Measurements from ENCODE around the gene SEZ6.

SEZ6 gene

GRCh38 chr17:29002811-29003210 lies 3.0 kb downstream of the SEZ6 start:
- no peak for FAIRE-seq

DNA sequence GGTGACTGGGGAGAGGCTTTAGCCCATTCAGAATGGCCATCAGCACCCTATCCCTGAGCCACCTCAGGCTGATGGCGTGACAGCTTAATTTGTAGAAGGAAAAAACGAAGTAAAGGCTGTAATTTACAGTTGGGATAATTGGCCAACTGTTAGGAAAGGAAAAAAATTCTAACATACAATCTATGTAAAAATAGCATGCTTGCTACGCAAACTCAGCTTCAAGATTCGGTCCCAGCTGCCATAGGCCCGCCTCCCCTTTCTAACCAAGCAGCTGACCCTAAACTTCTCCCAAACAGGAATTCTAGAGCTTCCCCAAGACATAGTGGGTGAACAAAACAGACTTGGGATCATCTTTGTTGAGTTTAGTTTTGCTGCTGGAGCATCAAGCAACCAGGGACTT lies 4.9 kb downstream of the SEZ6 start:
- no peak for FAIRE-seq

DNA sequence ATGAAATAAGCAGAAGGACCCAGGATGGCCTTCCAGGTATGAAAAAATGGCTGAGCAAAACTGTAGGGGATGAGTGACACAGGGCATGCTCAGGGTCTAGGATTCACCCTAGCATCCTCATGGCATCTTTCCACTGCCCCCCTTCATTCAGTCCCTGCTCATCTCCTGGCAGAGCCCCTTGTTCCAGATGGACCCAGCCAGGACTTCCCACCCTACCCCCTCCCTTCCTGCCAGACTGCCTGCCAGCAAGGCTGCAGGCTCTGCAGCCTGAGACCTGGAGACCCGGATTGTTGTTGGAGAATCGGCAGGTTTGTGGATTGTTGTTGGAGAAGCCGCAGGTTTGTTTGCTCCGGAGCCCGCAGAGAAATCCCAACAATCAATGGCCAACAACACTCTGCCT lies 6.6 kb downstream of the SEZ6 start:
- FAIRE-seq = no peak

GRCh38 chr17:28997806-28998205 lies 8.0 kb downstream of the SEZ6 start:
- FAIRE-seq = no peak

GRCh38 chr17:28996554-28997096 lies 9.2 kb downstream of the SEZ6 start:
- no peak for FAIRE-seq

- FAIRE-seq = no peak
Measured at GRCh38 chr17:28993645-28994426, 12.0 kb downstream of the SEZ6 start.

DNA sequence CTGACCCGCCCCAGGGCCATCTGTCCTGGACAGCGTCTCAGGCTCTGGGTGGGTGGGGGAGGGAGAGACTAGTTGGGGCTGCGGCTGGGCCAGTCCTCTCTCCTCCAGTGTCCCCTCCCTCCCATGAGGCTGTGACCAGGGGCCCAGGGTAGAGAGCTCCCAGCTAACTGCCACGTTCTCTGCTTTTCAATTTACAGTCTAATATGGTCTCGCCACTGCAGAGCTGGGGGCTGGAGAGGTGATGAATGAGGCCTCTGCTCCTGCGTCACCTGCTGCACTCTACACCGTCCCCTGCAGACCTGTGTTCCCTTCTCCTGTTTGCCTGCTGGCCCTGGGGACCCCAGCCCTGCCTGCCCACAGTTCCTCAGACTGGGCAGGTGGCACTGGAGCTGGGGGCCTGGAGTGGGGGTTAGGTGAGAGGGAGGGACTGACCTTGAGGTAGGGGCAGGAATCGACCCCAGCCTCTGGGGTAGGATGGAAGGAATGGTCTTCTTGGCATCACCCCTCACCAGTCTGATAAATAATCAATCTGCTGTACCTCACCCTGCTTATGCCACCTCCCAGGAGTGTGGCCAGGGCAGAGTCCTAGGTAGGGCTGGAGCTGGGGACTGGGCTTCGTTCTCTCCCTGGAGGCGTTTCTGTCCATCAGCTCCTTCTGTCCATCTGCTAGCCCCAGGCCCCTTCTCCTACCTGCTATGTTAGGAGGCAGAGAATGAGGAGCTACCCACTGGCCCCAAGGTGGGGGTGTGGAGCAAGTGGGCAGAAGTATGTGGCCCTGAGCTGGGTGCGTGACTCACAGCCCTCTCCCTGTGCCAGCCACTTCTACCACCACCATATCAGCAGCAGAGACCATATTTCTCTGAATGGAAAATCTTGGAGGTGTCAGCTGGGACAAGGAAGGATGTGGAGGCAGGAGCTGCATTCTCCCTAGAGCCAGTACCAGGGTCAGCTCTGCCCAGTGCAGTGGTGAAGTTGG lies 12.9 kb downstream of the SEZ6 start:
- no peak for FAIRE-seq

GRCh38 chr17:28992185-28992584 lies 13.6 kb downstream of the SEZ6 start:
- no peak for FAIRE-seq

GRCh38 chr17:28991779-28992178 lies 14.1 kb downstream of the SEZ6 start:
- no peak for FAIRE-seq

GRCh38 chr17:28989028-28989427 lies 16.8 kb downstream of the SEZ6 start:
- FAIRE-seq = no peak

GRCh38 chr17:28988475-28988874 lies 17.4 kb downstream of the SEZ6 start:
- FAIRE-seq = no peak

DNA sequence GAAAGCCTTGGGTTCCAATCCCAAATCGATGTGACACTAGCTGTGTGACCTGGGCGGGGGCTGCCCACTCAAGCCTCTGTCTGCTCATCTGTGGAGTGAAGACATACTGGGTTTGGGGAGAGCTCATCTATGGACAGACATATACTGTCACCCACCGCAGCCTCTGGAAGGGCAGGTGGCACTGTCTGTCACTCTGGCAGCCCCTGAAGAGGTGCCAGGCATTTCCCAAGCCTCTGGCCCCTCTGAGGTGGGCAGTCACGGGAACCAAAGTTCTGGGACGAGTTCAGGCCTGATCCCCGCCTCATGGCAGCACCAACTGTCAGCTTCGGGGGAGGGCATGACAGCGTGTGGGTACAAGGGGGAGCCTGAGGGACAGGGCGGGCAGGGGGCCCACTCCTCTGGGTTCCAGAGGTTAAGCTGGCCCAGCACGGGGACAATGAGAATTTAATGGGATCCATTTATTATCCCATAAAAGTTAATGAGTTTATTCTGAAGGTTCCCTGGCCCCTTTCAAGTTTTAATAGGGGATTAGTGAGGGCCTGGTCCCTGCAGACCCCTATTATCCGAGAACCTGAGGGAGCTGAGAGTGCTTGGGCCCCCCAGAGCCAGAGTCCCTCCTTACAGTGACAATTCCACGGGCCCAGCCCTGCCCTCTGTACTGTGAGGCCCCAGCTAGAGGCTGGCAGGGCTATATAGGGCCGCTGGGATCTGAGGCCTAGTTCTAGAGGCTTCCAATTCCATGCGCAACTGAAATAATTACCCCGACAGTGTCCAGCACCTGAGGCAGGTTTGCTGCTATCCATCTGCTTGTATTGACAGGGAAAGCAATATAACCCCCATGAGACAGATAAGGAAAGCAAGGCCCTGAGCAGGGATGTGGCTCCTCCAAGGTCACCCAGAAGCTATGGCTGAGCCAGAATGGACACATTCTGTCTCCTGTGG lies 18.8 kb downstream of the SEZ6 start:
- no peak for FAIRE-seq

DNA sequence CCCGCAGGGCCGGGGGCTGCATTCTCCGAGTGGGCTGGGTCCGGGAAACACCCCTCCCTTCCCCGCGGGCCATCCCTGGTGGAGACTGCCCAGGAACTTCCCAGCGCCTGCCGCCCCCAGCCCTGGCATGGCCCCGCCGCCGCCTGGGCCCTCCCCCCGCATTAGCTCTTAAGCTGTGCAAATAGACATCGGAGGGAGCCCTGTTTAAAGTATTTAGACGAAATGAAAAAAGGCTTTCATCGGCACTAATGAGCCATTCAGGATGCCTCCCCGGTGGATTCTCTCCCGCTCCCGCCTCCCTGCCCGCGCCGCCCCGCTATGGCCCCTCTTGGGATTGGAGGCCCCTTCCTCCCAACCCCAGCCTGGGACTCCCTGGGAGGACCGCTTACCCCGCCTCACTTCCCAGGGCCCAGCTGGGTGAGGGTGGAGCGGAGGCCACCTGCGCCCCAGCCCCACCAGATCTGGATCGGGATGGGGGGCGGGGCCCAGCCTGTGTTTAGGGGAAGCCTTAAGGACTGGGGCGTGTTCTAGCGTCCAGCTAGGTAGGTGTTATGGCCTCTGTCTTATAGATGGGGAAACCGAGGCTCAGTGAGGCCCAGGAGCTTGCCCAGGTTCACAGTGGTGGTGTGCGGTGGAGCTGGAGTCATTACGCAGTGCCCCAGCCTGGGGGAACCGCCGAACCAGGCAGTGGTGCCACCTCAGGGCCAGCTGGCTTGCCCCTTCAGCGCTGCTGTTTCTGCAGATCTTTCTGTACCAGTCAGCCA lies 19.7 kb downstream of the SEZ6 start:
- no peak for FAIRE-seq

GRCh38 chr17:28983286-28984230 lies 22.3 kb downstream of the SEZ6 start:
- FAIRE-seq = no peak

DNA sequence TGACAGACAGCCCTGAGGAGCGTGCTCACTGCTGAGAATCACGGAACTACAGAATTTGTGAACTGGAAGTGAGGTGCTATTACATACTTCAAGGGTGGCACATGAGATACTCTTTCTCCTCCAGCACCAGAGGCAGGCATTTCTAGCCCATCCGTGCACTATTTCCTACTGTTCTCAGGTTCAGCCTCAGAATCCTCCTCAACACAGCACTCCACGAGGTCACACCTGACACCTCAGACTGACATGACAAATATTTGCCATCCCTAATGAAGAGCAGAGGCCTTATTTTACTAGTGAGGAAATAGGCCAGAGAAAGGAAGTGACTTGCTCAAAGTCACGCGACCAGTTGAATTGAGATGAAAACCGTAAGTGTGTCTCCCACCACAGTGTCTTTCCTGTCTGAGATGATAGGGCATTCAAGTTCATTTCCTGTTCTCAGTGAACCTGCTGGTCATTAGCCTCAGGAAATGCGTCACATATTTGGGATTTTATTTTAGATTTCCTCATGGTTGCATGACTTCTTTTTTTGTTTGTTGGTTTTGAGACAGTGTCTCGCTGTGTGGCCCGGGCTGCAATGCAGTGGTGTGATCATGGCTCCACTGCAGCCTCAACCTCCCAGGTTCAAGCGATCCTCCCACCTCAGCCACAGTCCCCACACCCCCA lies 23.6 kb downstream of the SEZ6 start:
- FAIRE-seq = no peak

GRCh38 chr17:28978356-28978964 lies 27.4 kb downstream of the SEZ6 start:
- no peak for FAIRE-seq

GRCh38 chr17:28977659-28978355 lies 28.0 kb downstream of the SEZ6 start:
- no peak for FAIRE-seq

DNA sequence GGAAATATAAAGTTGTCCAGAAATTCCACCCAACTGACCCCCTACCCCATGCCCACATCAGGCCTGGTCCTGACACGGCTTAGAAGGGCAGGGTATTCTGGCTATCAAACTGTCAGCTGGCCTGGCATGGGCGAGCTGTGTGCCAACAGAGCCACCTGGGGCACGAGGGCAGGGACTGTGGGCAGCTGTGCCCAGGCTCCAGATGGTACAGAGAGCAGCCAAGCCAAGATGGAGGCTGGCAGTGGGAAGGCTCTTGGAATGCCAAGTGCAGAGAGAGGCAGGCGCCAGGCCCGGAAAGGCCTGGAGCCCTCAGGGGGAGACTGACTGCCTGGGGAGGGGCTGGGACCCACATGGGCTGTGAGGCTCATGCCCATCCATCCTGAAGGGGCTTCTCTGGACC lies 30.2 kb downstream of the SEZ6 start:
- no peak for FAIRE-seq

DNA sequence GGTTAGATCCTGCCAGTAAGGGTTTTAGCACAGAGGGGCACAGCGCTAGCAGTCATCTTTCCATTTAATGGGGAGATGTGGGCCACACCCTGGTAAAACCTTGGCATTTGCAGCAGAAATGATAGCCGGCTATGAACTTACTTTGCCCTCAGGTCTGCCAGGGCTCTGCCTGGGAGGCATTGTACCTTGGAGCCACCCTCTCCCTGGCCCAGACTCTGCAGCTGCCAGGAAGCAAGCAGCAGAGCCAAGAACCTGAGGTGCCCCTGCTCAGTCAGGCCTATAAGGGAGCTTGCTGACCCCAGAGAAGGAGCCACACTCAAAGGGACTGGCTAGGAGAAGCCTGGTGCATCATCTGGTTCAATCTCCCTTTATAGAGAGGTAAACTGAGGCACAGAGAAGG lies 30.8 kb downstream of the SEZ6 start:
- FAIRE-seq = no peak

All from islet of Langerhans (tissue), 1 donor.